ENCODE results near the gene GDPD3.

GDPD3 gene

DNA sequence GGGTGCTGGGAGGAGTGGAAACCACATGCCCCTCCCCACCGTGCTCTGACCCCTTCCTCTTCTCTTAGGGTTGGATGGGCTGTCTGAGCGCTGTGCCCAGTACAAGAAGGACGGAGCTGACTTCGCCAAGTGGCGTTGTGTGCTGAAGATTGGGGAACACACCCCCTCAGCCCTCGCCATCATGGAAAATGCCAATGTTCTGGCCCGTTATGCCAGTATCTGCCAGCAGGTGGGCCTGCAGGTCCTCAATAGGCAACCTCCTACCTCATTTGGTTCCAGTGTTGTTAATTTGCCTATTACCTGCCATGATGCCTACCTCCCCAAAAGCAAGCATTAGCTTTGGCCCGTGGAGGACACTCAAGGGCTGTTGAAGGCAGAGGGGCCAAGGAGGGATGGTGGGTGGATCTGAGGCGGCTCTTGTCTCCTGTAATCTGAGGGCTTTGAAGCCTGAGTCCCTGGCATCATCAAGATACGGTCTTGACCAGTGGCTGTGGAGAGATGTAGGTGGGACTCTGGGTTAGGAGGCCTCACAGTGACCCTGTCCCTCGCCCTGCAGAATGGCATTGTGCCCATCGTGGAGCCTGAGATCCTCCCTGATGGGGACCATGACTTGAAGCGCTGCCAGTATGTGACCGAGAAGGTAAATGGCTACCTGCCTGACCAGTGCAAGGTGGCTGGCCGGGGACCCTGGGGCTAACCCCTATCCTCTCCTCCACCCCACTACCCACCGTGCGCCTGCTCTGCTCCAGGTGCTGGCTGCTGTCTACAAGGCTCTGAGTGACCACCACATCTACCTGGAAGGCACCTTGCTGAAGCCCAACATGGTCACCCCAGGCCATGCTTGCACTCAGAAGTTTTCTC is 44.4 kb downstream of the GDPD3 start:
- peak; percentile 78 for DNase-seq
- Mint-ChIP-seq H3K9me3 (no peaks in the 10 kb centered on the region), H3K27ac (peak overlapping the region; percentile 80), H3K27me3 (no peaks in the 10 kb centered on the region), H3K36me3 (peaks cover 65% of the 10 kb centered on the region), H3K4me1 (peaks cover 44% of the 10 kb centered on the region), H3K4me3 (peak overlapping the region; percentile 62)
- CTCF ChIA-PET = interaction anchor here (0.6 to 6.9 kb wide), 2 partner anchors 18 to 22 kb away, joined by 3 to 41 read pairs; partner anchors contain the start of gene TBX6

- no peaks in the 10 kb centered on the region for H3K27me3 Mint-ChIP-seq
- no peaks in the 10 kb centered on the region for H3K9me3 Mint-ChIP-seq
- CTCF ChIA-PET = interaction anchor here (6.9 kb wide), 1 partner anchor 23 kb away, joined by 41 read pairs; the partner anchor contains the start of gene TBX6
- H3K27ac Mint-ChIP-seq = peak overlapping the region; percentile 80
- H3K4me3 Mint-ChIP-seq = peak overlapping the region; percentile 62
- H3K4me1 Mint-ChIP-seq = peaks cover 50% of the 10 kb centered on the region
- no peak for DNase-seq
- peaks cover 63% of the 10 kb centered on the region for H3K36me3 Mint-ChIP-seq
Measured at GRCh38 chr16:30068333-30068732, 45.0 kb downstream of the GDPD3 start.

GRCh38 chr16:30067584-30067916 is 45.8 kb downstream of the GDPD3 start:
- CTCF ChIA-PET = interaction anchor here (1.2 to 6.9 kb wide), 2 partner anchors 9 to 24 kb away, joined by 3 to 41 read pairs; partner anchors contain the start of gene TBX6
- no peaks in the 10 kb centered on the region for H3K27me3 Mint-ChIP-seq
- H3K4me1 Mint-ChIP-seq = peaks cover 53% of the 10 kb centered on the region
- H3K4me3 Mint-ChIP-seq = peak overlapping the region; percentile 100
- peak overlapping the region; percentile 98 for H3K27ac Mint-ChIP-seq
- no peaks in the 10 kb centered on the region for H3K9me3 Mint-ChIP-seq
- peaks cover 63% of the 10 kb centered on the region for H3K36me3 Mint-ChIP-seq
- DNase-seq = no peak

GRCh38 chr16:30066761-30067583 is 46.4 kb downstream of the GDPD3 start:
- CTCF ChIA-PET = interaction anchor here (1.2 to 6.9 kb wide), 5 partner anchors 10 to 45 kb away, joined by 3 to 41 read pairs (median 5); partner anchors contain the start of gene TBX6
- Mint-ChIP-seq H3K27ac (peak overlapping the region; percentile 98), H3K4me1 (peaks cover 50% of the 10 kb centered on the region), H3K4me3 (peak overlapping the region; percentile 100), H3K36me3 (peaks cover 57% of the 10 kb centered on the region), H3K27me3 (no peaks in the 10 kb centered on the region), H3K9me3 (no peaks in the 10 kb centered on the region)
- no peak for DNase-seq

DNA sequence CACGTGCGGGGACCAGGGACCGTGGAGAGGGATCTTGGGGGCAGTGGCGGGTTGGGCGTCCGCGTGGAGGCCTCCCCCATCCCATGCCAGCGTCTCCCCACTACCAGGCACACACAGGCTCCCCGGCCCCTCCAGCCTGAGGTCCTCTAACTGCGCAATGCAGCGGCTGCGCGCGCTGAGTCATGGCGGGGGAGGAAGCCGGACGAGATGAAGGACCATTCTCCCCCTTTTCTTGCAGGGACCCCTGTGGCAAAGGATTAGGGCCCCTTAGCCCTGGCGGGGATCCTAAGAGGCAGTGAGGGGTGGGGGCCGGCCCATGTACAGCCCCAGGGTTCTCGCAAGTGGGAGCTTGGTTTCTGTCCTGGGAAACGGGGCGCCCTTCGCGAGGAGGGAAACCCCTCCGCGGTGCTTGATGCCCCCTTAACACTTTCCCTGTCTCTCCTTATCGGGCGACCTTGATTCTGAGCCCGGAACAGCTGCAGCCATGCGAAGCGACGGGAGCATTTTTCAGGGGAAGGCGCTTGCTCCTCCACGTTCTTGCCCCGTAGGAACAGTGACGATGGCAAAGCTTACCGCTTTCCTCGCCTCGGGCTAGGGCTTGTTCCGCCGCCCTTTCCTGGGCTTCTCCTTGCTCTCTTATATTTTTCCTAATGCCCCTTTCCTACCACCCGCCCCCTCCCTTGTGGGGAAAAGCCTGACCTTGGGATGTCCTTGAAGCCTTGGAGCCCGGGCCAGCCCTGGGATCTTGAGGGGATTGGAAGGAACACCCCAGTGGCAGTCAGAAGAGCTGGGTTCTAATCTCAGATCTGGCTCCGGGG is 47.2 kb downstream of the GDPD3 start:
- CTCF ChIA-PET = interaction anchor here (1.2 to 6.9 kb wide), 6 partner anchors 10 to 46 kb away, joined by 3 to 41 read pairs (median 5); partner anchors contain the start of genes PPP4C and TBX6
- Mint-ChIP-seq H3K9me3 (no peaks in the 10 kb centered on the region), H3K27me3 (no peaks in the 10 kb centered on the region), H3K27ac (peak overlapping the region; percentile 98), H3K4me3 (peak overlapping the region; percentile 100), H3K36me3 (peaks cover 49% of the 10 kb centered on the region), H3K4me1 (peaks cover 47% of the 10 kb centered on the region)
- DNase-seq = no peak

GRCh38 chr16:30065102-30065942 is 48.0 kb downstream of the GDPD3 start, which contains the start of gene ALDOA:
Gene ALDOA, plus strand, starts transcription at chr16:30065760. Its CDS starts 1,138 bp downstream, at chr16:30066898.
- Mint-ChIP-seq H3K27me3 (peaks cover 4% of the 10 kb centered on the region), H3K27ac (peak within 1 kb of the TSS; percentile 98), H3K36me3 (peaks cover 47% of the 10 kb centered on the region), H3K9me3 (no peaks in the 10 kb centered on the region), H3K4me1 (peaks cover 45% of the 10 kb centered on the region), H3K4me3 (peak within 1 kb of the TSS; percentile 100)
- DNase-seq = peak; percentile 97
- CTCF ChIA-PET = interaction anchor here (1.2 to 6.9 kb wide), 4 partner anchors 10 to 47 kb away, joined by 3 to 41 read pairs (median 18); partner anchors contain the start of genes PPP4C and TBX6

DNA sequence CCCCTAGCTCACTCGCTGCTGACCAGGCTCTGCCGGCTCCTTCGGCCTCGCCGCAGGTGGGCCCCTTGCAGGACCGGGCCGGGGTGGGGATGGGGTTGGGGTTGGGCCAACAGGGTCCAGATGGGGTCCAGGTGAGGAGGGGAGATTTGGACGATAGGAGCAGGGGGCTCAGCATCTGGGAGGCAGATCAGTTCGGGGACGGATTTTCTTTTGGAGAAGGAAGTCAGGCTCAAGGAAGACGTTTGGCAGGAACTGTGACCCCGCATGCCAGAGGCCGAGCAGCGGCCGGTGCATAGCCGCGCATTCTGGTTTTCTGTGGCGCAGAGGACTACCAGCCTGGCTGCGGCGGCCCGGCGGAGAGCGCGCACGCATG is 48.6 kb downstream of the GDPD3 start:
- Mint-ChIP-seq H3K36me3 (peaks cover 42% of the 10 kb centered on the region), H3K4me3 (peak overlapping the region; percentile 100)
- CTCF ChIA-PET = interaction anchor here (1.3 to 6.9 kb wide), 4 partner anchors 9 to 550 kb away, joined by 3 to 41 read pairs (median 18); partner anchors contain the start of genes PPP4C and TBX6

DNA sequence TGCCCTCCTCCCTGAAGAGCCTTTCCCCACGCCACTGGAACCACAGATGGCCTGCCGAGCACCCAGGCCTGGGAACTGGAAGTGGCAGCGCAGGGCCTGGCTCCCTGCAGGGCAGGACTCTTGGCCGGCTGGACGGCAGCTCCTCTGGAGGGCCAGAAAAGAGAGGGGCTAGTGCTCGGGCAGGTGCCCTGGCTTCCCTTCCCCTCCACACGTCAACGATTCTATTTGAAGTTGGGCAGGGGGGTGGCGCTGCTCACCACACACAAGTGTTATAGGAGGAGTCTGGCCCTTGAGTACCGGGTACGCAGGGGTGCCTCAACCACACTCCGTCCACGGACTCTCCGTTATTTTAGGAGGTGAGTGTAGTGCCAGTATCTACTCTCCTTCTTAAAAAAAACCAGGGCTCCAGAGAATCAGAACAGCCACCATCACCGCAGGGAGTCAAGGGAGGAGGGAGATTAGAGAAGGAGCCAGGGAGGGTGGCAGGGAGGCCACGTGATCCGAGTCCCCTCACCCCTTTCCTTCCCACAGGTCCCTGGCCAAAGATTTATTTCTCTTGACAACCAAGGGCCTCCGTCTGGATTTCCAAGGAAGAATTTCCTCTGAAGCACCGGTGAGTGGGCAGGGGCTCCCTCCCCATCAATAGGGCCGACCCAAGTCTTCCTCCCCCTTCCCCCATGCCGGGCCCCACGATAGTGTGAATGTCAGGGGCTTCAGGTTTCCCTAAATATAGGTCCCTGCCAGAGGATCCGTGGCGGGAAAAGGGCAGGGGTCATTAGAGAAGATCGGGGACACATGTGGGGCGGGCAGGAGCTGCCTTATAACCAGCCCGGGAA is 49.2 kb downstream of the GDPD3 start:
- H3K4me3 Mint-ChIP-seq = peak overlapping the region; percentile 100
- H3K36me3 Mint-ChIP-seq = peaks cover 36% of the 10 kb centered on the region
- peaks cover 33% of the 10 kb centered on the region for H3K4me1 Mint-ChIP-seq
- peak; percentile 78 for DNase-seq
- no peaks in the 10 kb centered on the region for H3K9me3 Mint-ChIP-seq
- peak overlapping the region; percentile 98 for H3K27ac Mint-ChIP-seq
- peaks cover 4% of the 10 kb centered on the region for H3K27me3 Mint-ChIP-seq
- CTCF ChIA-PET = interaction anchor here (0.7 to 6.9 kb wide), 7 partner anchors 9 to 551 kb away, joined by 3 to 41 read pairs (median 5); partner anchors contain the start of genes PPP4C and TBX6

More for the DNA sequence above, 48.6 kb downstream of the GDPD3 start:
- Mint-ChIP-seq H3K9me3 (no peaks in the 10 kb centered on the region), H3K27me3 (peaks cover 4% of the 10 kb centered on the region), H3K4me1 (peaks cover 39% of the 10 kb centered on the region), H3K27ac (peak overlapping the region; percentile 98)
- DNase-seq = no peak

DNA sequence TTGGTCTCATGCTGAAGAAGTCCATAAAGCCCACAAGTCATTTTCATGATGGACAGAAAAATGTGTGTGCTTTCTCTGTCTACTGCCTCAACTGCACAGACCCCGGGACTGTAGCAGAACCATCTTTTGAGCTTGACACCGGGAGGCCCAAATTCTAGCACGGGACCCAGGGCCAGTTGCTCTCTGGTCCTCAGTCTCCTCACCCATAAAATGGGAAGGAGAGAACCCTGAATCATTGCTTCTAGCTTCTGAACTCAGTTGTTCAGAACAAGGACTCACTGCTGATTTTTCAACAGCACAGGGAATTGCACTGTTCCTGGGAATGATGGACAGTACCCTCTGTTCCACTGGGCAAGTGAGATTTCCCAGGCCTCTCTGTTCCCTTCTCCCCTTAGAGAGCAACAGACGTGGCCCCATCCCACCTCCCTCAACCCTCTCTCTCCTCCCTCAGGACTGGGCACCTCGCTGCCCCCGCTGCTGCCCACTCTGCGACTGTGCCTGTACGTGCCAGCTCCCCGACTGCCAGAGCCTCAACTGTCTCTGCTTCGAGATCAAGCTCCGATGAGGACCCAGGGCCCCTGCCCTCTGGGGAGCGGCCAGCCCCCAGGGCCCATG is 50.0 kb downstream of the GDPD3 start:
- H3K27me3 Mint-ChIP-seq = peaks cover 4% of the 10 kb centered on the region
- peak overlapping the region; percentile 98 for H3K27ac Mint-ChIP-seq
- peaks cover 26% of the 10 kb centered on the region for H3K4me1 Mint-ChIP-seq
- H3K4me3 Mint-ChIP-seq = peak overlapping the region; percentile 100
- no peak for DNase-seq
- peaks cover 29% of the 10 kb centered on the region for H3K36me3 Mint-ChIP-seq
- CTCF ChIA-PET = interaction anchor here (0.7 to 4.3 kb wide), 5 partner anchors 8 to 552 kb away, joined by 3 to 31 read pairs (median 5); partner anchors contain the start of gene TBX6
- no peaks in the 10 kb centered on the region for H3K9me3 Mint-ChIP-seq

DNA sequence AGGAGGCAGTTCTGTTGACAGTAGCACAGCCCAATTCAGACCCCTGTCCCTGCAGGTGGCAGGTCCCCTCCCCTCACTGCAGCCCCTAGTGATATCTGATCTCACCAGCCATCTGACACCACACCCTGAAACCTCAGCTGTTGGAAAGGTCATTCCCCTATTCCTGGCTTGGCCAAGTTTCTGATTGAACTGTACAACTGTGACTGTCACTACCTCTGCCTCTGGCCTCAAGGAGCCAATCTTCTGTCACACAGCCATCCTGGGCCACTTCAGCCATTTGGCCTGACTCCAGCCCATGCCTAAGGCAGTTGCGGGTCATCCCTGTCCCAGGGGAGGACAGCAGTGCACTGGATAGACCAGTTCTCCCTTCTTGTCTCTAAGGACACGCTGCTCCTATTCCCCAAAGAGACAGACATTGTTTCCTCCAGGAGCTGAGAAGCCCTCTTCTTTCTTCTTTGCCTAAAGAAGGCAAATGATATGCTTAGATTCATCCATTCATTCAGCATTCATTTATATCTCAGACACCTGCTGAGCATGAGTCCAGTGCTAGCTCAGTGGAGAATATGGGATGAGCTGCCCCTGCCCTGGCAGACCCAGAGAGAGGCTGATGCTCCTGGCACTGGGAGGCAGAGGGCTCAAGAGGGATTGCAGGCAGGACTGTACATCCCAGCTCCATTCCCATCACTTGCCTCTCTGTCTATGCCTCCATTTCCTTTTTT is 52.3 kb downstream of the GDPD3 start:
- peaks cover 4% of the 10 kb centered on the region for H3K27me3 Mint-ChIP-seq
- H3K4me3 Mint-ChIP-seq = no peak overlapping the region
- peaks cover 11% of the 10 kb centered on the region for H3K4me1 Mint-ChIP-seq
- H3K9me3 Mint-ChIP-seq = no peaks in the 10 kb centered on the region
- CTCF ChIA-PET = interaction anchor here (1.0 to 1.1 kb wide), 2 partner anchors 29 to 31 kb away, joined by 3 to 4 read pairs; partner anchors contain the start of gene TBX6
- peaks cover 9% of the 10 kb centered on the region for H3K36me3 Mint-ChIP-seq
- DNase-seq = no peak
- no peak overlapping the region for H3K27ac Mint-ChIP-seq

DNA sequence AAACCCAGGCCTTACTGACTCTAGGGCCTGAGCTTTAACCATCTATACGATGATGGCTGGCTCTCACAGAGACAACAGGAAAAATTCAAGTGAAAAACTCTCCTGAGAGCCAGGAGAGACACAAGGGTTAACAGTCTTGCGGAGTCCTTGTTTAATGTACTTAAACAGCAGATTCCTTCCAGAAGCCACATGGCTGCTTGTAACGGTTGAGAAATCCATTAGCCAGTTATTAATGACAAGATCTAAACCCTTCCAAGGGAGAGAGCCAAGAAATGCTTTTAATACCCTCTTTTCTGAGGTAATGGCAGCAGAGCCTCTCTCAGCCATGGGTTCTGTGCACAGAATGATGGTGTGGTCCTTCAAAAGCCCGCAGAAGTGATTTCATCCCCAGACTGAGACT is 53.0 kb downstream of the GDPD3 start:
- CTCF ChIA-PET = interaction anchor here (0.7 to 1.0 kb wide), 2 partner anchors 27 to 31 kb away, joined by 3 read pairs; partner anchors contain the start of gene TBX6
- peaks cover 15% of the 10 kb centered on the region for H3K4me1 Mint-ChIP-seq
- H3K4me3 Mint-ChIP-seq = no peak overlapping the region
- no peak overlapping the region for H3K27ac Mint-ChIP-seq
- no peaks in the 10 kb centered on the region for H3K9me3 Mint-ChIP-seq
- peaks cover 4% of the 10 kb centered on the region for H3K27me3 Mint-ChIP-seq
- H3K36me3 Mint-ChIP-seq = peaks cover 6% of the 10 kb centered on the region
- DNase-seq = no peak

All from activated naive CD4-positive, alpha-beta T cell treated with anti-CD3 and anti-CD28 coated beads, Interleukin-2, amount 10 ng/mL, durations not matched to agents 7 days and 5 days (primary cell).